ENCODE results near the gene SETBP1.

DNA sequence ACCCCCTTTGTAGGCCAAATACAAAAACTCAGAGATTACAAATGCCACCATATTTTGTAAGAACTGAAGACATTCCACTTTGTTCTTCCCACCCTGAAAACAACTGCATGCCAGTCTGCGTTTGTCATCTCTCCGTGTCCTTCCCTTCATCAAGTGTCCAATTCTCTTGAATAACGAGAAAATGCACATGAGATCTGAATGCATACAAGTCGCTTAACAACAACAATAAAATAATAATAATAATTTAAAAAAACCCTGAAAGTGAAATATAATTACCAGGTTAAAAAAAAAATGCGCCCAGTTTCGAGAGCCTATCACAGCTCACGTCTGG, 2.0 kb upstream of the SETBP1 start:
- TF ChIP-seq CTCF (IDR thresholded peaks at IDR 0.05): no peak
- no peak for TF ChIP-seq POLR2A (IDR thresholded peaks at IDR 0.05)

Data from lower leg skin (tissue), 3 donors.